ENCODE data around the gene ATP10D.
"Not testable (repeated sequence)": the region's sequence is repeated elsewhere in the genome, so short reads cannot be mapped to it uniquely, and the experiment has no call there.

ATP10D gene

DNA sequence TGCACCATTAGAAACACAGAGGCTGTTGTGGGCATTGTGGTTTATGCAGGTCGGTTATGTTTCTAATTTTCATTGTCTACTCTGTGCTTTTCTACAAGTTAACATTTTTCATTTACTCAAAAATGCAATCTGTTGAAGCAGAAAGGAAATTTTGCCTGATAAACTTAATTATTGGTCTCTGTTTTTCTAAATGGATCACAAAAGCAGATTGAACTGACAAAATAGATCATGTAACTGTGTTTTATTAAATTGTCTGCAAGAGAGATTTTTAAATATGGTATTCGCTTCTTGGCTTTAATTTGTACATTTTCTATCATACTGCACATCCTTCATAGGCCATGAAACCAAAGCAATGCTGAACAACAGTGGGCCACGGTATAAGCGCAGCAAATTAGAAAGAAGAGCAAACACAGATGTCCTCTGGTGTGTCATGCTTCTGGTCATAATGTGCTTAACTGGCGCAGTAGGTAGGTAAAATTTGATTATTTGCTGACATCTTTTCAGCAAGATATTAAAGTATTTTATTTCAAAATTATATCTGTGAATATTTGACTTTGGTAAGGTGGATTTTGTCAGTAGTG lies 50.6 kb downstream of the ATP10D start:
- DNase-seq (ENCODE audit: low spot score), result no peak

DNA sequence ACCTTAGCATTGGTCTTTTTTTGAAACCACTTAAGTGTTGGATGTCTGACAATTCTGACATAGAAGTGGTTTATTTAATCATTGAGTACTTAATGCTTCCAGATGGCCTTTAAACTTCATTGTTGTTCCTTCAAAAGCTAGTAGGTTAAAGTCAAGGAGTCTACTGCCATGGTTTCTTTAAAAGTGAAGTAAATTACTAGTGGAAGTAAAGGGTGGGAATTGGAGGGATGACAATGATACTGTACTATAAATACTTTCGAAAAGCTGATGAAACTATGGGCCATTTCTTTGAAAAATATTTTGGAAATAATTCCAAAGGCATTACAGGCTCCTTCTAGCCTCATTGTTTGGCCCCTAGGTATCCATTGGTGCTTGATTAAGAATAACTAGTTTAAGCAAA lies 51.9 kb downstream of the ATP10D start:
- DNase-seq (ENCODE audit: low spot score), result no peak

DNA sequence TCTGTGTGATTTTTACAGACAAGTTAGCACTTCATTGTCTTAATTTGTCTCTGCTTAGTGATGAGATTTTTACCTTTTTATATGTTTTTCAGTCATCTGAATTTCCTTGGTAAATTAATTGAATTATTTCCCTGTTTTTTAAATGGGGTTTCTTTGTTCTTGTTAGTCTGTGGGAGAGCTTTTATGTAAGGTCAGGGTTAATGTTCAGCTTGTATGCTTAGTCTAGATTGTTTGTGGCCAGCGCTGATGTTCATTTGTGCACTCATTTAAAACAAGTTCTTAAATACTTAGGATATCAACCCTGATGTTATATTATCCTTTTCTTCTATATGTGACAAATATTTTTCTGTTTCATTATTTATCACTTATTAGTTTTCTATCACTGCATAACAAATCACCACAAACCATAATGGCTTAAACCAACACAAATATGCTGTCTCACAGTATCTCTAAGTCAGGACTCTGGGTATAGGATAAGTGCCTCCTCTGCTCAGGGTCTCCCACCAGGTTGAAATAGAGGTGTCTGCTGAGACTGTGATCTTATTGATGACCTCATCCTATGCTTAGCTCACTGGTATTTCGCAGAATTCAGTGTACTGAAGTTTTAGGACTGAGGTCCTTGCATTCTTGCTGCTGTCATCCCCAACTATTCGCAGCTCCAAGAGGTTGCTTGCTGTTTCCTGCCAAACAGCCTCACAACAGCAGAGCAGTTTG lies 53.2 kb downstream of the ATP10D start:
- no peak for DNase-seq (ENCODE audit: low spot score)

DNA sequence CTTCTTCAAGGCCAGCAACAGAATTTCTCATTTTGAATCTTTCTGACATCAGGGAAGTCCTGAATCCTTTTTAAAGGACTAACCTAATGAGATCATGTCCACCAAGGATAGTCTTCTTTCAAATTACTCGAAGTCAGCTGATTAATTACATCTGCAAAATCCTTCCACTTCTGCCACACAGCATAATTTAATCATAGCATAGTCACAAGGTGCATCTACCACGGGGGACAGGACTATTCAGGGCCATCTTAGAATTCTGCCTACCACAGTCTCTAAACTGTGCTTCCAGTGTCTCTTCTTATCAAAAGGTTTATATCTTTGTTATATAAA lies 53.7 kb downstream of the ATP10D start:
- DNase-seq (ENCODE audit: low spot score), result no peak

DNA sequence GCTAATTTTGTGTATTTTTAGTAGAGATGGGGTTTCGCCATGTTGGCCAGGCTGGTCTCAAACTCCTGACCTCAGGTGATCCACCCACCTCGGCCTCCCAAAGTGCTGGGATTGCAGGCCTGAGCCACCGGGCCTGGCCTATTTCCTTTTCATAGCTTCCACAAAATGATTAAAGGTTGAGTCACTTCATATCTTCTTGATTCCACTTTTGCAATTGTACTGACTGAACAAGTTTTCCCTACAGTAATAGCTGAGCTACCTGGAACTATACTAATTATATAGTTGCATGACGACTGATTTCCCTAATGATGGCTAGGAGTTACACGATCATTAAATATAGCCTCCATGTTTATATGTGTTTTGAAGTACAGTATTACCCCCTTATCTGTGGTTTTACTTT lies 57.6 kb downstream of the ATP10D start:
- not testable (repeated sequence) for DNase-seq (ENCODE audit: low spot score)

DNA sequence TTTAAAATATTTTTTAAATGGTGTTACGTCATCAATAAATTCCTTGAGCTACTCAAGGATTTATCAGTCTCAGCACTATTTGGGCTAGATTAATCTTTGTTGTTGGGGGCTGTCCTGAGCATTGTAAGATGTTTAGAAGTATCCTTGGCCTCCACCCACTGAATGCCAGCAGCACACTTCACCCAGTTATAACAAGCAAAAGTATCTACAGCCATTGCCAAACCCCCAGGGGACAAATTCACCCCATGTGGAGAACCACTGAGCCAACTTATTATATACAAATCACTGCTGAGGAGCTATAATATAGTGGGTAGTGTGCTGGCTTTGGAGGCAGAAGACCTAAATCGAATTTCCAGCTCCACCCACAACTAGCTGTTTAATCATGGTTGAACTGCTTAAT lies 58.3 kb downstream of the ATP10D start:
- no peak for DNase-seq (ENCODE audit: low spot score)

DNA sequence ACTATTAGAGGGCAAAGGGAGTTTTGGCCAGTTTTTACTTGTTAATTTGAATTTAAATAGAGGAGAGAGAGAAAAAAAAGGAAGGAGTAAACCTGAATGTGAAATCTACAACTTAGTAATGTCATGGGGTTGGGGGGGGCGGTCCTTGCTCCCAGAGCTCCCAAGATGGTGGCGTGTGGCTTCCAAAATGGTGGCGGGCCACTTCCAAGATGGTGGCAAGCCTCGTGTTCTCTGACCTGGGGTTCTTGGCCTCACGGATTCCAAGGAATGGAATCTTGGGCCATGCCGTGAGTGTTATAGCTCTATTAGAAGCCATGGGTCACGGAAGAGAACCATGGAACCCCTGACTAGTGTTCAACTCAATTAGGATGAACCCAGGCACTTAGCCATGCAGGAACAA lies 65.3 kb downstream of the ATP10D start:
- not testable (repeated sequence) for DNase-seq (ENCODE audit: low spot score)

DNA sequence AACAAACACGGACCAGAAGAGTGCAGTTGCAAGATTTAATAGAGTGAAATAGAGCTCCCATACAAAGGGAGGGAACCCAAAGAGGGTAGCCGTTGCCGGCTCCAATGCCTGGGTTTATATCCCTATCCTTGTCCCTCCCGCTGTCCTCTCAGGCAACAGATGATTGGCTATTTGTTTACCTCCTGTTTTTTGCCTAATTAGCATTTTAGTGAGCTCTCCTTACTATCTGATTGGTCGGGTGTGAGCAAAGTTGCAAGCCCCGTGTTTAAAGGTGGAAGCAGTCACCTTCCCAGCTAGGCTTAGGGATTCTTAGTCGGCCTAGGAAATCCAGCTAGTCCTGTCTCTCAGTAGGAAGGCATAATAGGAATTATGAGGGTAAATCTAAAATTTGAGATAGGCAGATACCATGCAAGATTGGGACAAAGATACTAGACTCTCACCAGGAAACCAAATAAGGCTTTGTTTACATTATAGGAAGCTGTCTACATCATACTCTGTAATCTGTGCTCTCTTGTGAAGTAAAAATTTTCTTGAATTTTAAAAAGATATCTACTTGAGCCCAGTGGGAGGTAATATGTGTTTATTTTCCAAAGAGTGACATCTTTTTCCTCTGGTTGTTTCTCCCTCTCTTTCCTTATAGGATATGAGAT lies 65.9 kb downstream of the ATP10D start:
- DNase-seq (ENCODE audit: low spot score), result no peak

DNA sequence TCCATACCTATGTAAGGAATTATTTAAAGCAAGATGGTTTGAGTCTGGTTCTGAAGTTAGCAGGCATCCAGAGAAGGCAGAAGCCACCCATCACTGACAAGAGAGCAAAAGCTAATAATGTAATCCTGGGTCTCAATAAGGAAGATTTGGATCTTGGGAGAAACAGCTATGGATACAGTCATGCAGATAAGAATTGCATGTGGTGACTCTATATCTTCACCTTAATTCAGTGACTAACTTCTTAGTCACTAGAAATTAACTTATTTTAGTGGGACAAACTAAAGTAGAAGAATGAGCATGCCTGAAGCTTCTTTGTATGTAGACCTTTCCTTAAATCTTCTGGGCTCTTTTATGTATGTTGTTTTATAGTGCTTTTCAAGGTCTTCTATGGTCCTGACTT lies 66.6 kb downstream of the ATP10D start:
- no peak for DNase-seq (ENCODE audit: low spot score)

DNA sequence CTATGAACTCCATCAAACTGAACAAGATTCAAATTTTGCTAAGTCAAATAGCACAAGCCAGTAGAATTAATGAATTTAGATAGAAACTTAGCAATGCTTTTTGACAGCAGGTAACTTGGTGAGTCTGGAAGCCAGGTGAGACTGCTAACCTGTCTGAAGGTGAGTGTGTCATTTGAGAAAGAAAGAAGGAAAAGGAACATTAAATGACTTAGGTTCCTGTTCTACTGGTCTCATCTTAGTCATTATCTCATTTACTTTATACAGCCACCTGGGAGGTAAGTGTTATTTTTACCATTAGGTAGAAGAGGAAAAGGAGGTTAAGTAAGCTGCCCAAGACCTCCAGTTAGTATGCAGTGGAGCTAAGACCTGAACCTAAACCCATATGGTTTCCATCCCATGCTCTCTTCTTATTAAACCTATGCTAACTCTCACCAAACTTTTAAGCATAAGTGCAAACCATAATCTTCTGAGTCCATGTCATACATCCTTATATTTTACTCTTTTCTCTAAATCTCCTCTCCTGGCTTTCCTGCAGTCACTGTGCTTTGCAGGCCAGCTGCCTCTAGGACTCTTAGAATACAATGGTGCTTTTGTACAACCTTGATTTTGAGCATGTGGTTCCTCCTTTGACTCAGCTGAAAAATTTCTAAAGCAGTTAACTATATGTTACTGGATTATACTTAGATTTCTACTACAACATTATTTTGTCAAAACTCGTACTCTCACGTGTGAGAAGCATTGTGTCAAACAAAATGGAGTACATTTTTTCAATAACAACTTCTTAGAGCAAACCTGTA lies 68.5 kb downstream of the ATP10D start:
- no peak for DNase-seq (ENCODE audit: low spot score)

DNA sequence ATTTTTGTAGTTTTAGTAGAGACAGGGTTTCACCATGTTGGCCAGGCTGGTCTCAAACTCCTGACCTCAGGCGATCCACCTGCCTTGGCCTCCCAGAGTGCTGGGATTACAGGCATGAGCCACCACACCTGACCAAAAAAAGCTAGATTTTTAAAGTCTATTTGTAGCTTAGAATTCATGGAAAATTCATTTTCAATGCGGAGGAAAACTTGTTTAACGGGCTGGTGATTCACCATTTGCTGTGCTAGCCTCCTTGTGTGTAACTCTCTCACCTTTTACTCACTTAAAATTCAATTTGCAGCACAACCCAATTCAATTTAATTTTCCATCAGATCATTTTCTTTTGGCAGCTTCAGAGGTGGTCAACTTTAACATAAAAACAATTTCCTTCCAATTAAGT lies 70.8 kb downstream of the ATP10D start:
- not testable (repeated sequence) for DNase-seq (ENCODE audit: low spot score)

DNA sequence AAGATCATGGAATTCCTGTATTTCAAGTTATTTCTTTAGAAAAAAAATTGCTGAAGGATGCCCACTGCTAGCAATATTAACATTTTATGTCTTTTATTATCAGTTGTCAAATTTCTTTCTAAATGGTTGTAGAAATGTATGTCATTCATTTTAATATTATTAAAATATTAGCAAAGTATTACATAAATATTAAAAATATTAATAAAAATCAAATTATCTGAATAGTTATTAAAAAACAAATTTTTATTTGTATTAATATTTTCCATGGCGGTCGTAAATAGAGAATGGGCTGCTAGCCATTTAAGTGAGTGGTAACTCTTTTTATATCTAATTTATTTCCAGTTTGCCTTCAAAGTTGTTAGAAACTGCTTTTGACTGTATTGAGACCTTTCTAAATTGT lies 72.2 kb downstream of the ATP10D start:
- no peak for DNase-seq (ENCODE audit: low spot score)

DNA sequence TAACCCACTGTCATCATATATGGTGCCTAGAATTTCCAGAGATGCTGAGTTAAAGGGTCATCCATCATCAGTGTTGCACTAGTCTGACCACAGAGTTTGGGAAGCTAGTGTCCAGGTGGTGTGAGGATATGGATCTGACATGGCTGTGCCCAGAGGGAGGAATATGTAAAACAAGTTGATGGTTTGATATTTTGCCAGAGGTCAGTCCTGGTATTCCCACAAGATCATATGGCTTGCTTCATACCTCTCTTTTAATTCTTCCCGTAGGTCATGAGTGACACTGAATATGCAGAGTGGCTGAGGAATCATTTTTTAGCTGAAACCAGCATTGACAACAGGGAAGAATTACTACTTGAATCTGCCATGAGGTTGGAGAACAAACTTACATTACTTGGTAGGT lies 75.6 kb downstream of the ATP10D start:
- DNase-seq (ENCODE audit: low spot score), result no peak

DNA sequence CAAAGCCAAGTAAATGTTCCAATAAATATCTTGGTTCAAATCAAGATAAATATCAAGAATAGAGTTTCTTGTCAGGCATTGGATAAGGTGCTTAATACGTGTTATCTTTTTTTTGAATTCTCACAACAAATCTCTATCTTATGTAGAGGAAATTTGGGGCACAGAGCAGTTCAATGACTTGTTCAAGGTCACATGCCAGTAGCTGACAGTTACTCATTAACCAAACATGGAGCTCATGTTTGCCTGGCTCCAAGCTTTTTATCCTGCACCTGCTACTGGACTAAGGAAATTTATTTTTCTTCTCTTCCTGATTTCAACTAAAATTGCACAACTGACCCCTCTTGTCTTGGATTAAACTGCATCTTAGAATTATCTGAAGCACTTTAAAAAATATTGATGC lies 76.3 kb downstream of the ATP10D start:
- no peak for DNase-seq (ENCODE audit: low spot score)

DNA sequence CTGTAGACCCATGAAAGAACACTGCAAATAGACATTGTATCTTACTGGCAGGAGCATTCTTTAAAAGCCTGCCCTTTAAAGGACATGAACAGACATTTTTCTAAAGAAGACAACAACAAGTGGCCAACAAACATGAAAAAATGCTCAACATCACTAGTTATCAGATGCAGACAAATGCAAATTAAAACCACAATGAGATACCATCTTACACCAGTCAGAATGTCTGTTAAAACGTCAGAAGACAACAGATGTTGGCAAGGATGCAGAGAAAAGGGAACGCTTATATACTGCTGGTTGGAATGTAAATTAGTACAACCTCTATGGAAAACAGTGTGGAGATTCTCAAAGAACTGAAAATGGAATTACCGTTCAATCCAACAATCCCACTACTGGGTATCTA lies 77.2 kb downstream of the ATP10D start:
- no peak for DNase-seq (ENCODE audit: low spot score)

DNA sequence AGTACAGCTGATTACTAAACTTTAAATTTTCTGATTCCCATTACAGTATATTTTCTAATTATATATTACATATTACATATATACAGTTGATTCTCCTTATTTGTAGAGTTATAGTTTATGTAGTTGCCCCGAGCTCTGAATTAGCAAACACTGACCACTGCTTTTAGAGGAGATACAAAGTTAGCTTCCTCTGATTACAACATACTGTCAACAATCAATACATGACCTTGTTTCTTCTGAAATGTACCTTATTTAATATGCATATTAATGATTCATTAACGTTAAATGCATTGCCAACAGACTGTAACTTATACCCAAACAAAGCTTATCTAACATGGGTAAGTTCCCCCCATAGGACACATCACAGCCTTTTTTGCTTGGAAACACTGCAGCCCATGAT lies 81.5 kb downstream of the ATP10D start:
- no peak for DNase-seq (ENCODE audit: low spot score)

DNA sequence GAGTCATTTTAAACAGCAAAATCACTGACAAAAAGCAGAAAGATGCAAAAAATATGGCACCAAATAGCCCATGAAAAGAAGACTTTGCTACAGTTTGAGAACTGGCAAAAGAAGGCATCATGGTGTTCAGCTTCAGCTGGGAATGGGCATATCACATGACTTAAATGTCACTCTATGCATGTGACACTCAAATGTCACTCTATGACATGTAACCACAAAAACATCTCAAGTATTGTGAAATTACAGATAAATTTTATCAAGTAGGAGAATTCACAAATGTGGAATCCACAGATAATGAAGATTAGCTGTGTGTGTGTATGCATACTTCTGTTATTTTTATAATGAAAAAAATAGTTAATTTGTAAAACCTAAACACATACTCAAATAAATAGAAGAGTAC lies 81.9 kb downstream of the ATP10D start:
- DNase-seq (ENCODE audit: low spot score), result no peak

DNA sequence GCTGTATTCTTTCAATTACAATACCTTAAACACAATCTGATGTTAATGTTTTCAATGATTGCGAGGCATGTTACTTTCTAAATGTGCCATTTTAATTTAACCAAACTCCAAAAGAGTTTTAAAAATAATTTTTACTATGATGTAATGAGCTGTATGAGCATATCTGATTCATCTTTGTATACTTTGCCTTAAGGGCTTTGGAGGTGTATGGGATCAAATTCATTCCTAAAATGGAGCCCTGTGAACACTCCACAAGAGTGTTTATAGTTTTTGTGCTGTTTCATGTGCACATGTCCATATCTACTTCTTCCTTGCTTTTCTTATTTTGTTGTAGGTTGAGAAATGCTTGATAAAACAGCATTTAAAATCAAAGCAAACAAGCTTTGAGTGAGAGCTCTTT lies 82.4 kb downstream of the ATP10D start:
- DNase-seq (ENCODE audit: low spot score), result no peak

DNA sequence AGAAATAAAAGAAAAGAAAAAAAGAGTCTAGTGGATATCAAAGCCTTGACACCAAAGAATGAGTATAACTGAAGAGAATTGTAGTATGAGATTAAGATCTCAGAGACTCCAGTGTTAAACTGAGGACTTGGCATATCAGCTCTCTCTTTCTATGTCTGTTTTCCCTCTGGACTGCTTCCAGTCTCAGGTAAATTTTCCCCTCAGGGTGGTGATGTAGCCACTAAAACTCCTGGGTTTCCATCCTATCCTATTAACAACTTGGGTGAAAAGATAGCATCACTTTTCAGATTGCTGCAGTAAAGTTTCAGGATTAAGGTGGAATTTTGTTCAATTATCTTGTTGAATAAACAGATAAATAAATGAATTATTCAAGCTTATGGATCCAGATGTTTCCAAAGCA lies 85.7 kb downstream of the ATP10D start:
- DNase-seq (ENCODE audit: low spot score), result no peak

DNA sequence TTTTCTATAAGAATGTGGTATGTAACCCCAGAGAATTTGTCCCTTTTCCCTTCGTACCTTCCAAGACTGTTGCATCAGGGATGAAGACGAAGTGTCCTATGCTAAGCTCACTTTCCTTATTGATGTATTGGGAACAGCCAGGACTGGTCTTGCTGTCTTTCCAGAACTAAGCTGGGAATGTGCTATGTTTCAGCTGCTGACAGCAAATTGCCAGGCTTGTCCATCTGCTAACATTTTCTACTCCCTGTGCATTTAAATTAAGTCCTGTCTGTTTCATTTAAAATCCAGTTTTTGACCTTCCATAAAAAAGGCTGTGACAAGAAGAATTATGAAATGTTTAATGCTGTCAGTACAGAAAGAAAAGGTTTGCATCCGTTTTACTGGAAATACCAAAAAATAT lies 87.9 kb downstream of the ATP10D start:
- DNase-seq (ENCODE audit: low spot score), result peak; percentile 10

DNA sequence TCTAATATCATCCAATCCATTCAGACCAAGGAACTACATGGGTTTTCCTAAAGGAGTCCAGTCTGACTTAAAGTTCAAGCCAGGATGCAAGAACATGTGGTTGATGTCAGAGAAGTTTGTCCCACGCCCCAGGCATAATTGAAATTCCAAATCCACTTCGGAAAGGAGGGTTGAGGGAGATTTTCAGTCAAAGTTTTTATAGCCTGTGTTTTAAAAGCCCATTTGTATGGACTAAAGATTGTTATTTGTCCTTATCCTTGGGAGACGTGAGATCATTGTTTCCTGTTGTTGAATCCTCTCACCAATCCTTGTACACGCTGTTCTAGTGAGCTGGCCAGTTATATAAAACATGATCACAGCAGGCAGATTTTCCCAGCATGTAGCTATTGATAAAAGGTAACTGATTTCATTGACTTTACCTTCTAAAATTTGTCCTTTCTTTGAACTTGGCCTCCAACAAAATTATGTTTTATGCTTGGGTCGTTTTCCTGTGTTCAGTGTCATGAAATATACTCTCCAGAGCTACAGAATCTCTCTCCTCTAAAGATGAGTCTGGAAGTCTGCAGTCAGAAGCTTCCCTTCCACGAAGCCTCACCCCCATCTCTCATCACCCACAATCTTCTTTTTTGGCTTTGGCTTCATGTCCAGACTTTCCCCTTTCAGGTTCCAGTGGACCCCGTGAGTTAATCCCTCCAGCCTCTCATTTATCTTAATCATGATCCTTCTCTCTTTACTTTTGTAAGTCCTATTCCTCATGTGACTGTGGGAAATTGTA lies 92.9 kb downstream of the ATP10D start:
- DNase-seq (ENCODE audit: low spot score), result no peak

DNA sequence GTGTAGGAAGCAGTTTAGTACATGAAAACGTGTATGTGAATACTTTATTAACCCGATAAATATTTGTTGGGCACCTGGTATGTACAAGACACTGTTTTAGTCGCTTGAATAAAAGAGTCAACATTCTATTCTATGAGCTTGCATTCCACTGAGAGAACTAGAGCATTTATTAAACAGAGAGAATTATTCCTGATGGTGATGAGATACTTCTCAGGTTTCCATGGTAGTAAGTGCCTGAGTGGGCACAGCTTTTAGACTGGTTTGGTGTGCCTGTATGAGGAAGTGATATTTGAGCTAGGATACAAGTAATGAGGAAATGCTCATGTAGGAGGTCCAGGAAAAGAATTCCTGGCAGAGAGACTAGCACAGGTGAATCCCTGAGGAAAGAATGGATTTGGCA lies 94.2 kb downstream of the ATP10D start:
- DNase-seq (ENCODE audit: low spot score), result no peak
